NCI-H1694 (cell line): ENCODE measurements around the gene STK32B.

Experiments used
- DNase-seq: peaks from one replicate; lab custom pipeline; 2025; lab: John Stamatoyannopoulos, UW

Gene STK32B

GRCh38 chr4:5471206-5471605 is 419.9 kb downstream of the STK32B start:
- DNase-seq: no peak

GRCh38 chr4:5471691-5472090 is 420.4 kb downstream of the STK32B start:
- no peak for DNase-seq

GRCh38 chr4:5472160-5472591 is 420.9 kb downstream of the STK32B start:
- no peak for DNase-seq

- DNase-seq: no peak
Observed at GRCh38 chr4:5473125-5473524, 421.8 kb downstream of the STK32B start.

GRCh38 chr4:5474756-5475155 is 423.5 kb downstream of the STK32B start:
- no peak for DNase-seq

GRCh38 chr4:5477613-5478012 is 426.3 kb downstream of the STK32B start:
- no peak for DNase-seq

- no peak for DNase-seq
Observed at GRCh38 chr4:5478169-5478568, 426.9 kb downstream of the STK32B start.

GRCh38 chr4:5478697-5479096 is 427.4 kb downstream of the STK32B start:
- no peak for DNase-seq

GRCh38 chr4:5479518-5480060 is 428.3 kb downstream of the STK32B start:
- no peak for DNase-seq

GRCh38 chr4:5488413-5488812 is 437.1 kb downstream of the STK32B start:
- DNase-seq: no peak

- no peak for DNase-seq
Observed at GRCh38 chr4:5489260-5489659, 438.0 kb downstream of the STK32B start.

- DNase-seq: no peak
Observed at GRCh38 chr4:5497489-5497888, 446.2 kb downstream of the STK32B start.

- no peak for DNase-seq
Observed at GRCh38 chr4:5500165-5500564, 448.9 kb downstream of the STK32B start.

GRCh38 chr4:5503336-5503936 is 452.2 kb downstream of the STK32B start:
- no peak for DNase-seq

GRCh38 chr4:5504486-5504885 is 453.2 kb downstream of the STK32B start:
- no peak for DNase-seq

GRCh38 chr4:5510504-5510903 is 459.2 kb downstream of the STK32B start:
- DNase-seq: no peak

- DNase-seq: no peak
Observed at GRCh38 chr4:5511791-5512190, 460.5 kb downstream of the STK32B start.

GRCh38 chr4:5515646-5516045 is 464.4 kb downstream of the STK32B start:
- DNase-seq: no peak

GRCh38 chr4:5517372-5517771 is 466.1 kb downstream of the STK32B start:
- DNase-seq: no peak

- DNase-seq: no peak
Observed at GRCh38 chr4:5524446-5525299, 473.4 kb downstream of the STK32B start.

- no peak for DNase-seq
Observed at GRCh38 chr4:5526080-5526846, 475.0 kb downstream of the STK32B start.

GRCh38 chr4:5527211-5527610 is 475.9 kb downstream of the STK32B start:
- DNase-seq: no peak

- DNase-seq: no peak
Observed at GRCh38 chr4:5528031-5528436, 476.8 kb downstream of the STK32B start.
